ENCODE measurements around the gene CDH4. TPM values are rescaled to one million over a fixed set of nuclear protein-coding genes. Genes with fewer than 3 reads are reported as not detected.

CDH4 gene
- total RNA-seq, 1 experiment from 2014 or later: not detected

DNA sequence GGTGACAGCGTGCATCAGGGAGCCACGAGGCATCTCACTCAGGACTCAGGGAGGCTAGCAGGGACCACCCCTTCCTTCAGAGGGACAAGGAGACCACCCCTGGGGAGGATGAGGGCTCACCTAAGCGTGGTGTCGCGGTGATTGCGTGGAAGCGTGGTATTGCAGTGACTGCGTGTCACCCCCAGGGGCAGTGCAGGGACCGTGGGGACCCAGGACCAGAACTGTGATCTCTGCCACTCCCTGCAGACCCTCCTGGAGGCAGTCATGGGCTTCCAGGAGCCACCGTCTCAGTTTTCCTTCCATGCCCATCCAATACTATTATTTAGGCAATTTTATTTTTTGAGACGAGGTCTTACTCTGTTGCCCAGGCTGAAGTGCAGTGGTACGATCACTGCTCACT lies 666.5 kb downstream of the CDH4 start:
- ChIA-PET POLR2A (no interaction called here), CTCF (no interaction called here)
- DNase-seq: no peak
- no peaks in the 10 kb centered on the region for H3K4me1 Mint-ChIP-seq (ENCODE audit: low read depth, unreplicated experiment)
- BruUV-seq (replicated peaks): no TSS peak
- no peak overlapping the region for H3K4me3 Mint-ChIP-seq (ENCODE audit: unreplicated experiment)
- H3K4me3 ChIP-seq (ENCODE audit: low read depth, low read length): no peak overlapping the region
- TF ChIP-seq, protein P1, sequence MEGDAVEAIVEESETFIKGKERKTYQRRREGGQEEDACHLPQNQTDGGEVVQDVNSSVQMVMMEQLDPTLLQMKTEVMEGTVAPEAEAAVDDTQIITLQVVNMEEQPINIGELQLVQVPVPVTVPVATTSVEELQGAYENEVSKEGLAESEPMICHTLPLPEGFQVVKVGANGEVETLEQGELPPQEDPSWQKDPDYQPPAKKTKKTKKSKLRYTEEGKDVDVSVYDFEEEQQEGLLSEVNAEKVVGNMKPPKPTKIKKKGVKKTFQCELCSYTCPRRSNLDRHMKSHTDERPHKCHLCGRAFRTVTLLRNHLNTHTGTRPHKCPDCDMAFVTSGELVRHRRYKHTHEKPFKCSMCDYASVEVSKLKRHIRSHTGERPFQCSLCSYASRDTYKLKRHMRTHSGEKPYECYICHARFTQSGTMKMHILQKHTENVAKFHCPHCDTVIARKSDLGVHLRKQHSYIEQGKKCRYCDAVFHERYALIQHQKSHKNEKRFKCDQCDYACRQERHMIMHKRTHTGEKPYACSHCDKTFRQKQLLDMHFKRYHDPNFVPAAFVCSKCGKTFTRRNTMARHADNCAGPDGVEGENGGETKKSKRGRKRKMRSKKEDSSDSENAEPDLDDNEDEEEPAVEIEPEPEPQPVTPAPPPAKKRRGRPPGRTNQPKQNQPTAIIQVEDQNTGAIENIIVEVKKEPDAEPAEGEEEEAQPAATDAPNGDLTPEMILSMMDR (IDR thresholded peaks at IDR 0.05; ENCODE audit: insufficient read depth in 1 of 2, low read depth in 1 of 2, low read length in 1 of 2, severe bottlenecking in 1 of 2, unreplicated experiment in 1 of 2): peak; percentile 3 to 66
- H3K27ac Mint-ChIP-seq (ENCODE audit: unreplicated experiment): no peak overlapping the region
- peaks cover 28% of the 10 kb centered on the region for H3K27me3 Mint-ChIP-seq (ENCODE audit: insufficient read depth, unreplicated experiment)
- H3K9me3 ChIP-seq: peaks cover 7% of the 10 kb centered on the region
- H3K9me3 Mint-ChIP-seq (ENCODE audit: unreplicated experiment): no peaks in the 10 kb centered on the region
- intact Hi-C loops (cut with micrococcal nuclease; ENCODE audit: unreplicated experiment): no loop called here
- H3K27me3 ChIP-seq (replicated peaks; ENCODE audit: control insufficient read depth, insufficient read depth, low read length): no peaks in the 10 kb centered on the region; the same call in none of the 2 replicates
- no peaks in the 10 kb centered on the region for H3K36me3 Mint-ChIP-seq (ENCODE audit: insufficient read depth, unreplicated experiment)
- no peaks in the 10 kb centered on the region for H3K36me3 ChIP-seq (ENCODE audit: control insufficient read depth, insufficient read depth, low read length)
- H3K4me1 ChIP-seq: no peaks in the 10 kb centered on the region

DNA sequence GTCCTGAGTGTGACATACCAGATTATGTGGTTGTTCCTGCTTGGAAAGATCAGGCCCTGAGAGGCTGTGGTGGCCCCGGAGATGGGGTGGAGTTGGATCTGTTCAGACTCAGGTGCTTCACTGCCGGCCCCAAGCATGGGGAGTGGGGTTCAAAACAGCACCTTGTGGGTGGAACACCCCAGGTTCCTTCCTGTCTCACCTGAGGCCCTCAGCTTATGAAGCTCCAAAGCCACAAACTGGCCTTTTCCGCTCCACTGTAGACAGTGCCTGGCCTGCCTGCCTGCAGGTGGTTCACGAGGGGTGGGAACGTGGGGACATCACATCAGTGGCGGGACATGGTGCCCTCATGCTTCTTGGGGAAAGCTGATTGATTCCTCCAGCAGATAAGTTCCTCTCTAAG lies 667.2 kb downstream of the CDH4 start:
- Mint-ChIP-seq H3K9me3 (ENCODE audit: unreplicated experiment) (no peaks in the 10 kb centered on the region), H3K36me3 (ENCODE audit: insufficient read depth, unreplicated experiment) (no peaks in the 10 kb centered on the region), H3K27me3 (ENCODE audit: insufficient read depth, unreplicated experiment) (peaks cover 26% of the 10 kb centered on the region), H3K4me1 (ENCODE audit: low read depth, unreplicated experiment) (no peaks in the 10 kb centered on the region), H3K4me3 (ENCODE audit: unreplicated experiment) (no peak overlapping the region), H3K27ac (ENCODE audit: unreplicated experiment) (no peak overlapping the region)
- H3K4me1 ChIP-seq: no peaks in the 10 kb centered on the region
- H3K4me3 ChIP-seq (ENCODE audit: low read depth, low read length): no peak overlapping the region
- TF ChIP-seq, protein P1 (IDR thresholded peaks at IDR 0.05; ENCODE audit: insufficient read depth in 1 of 2, low read depth in 1 of 2, low read length in 1 of 2, severe bottlenecking in 1 of 2, unreplicated experiment in 1 of 2): no peak
- POLR2A ChIA-PET: no interaction called here
- no peak for DNase-seq
- no peaks in the 10 kb centered on the region; the same call in none of the 2 replicates for H3K27me3 ChIP-seq (replicated peaks; ENCODE audit: control insufficient read depth, insufficient read depth, low read length)
- H3K36me3 ChIP-seq (ENCODE audit: control insufficient read depth, insufficient read depth, low read length): no peaks in the 10 kb centered on the region
- no TSS peak for BruUV-seq (replicated peaks)
- CTCF ChIA-PET: no interaction called here
- intact Hi-C loops (cut with micrococcal nuclease; ENCODE audit: unreplicated experiment): no loop called here
- H3K9me3 ChIP-seq: peaks cover 7% of the 10 kb centered on the region

DNA sequence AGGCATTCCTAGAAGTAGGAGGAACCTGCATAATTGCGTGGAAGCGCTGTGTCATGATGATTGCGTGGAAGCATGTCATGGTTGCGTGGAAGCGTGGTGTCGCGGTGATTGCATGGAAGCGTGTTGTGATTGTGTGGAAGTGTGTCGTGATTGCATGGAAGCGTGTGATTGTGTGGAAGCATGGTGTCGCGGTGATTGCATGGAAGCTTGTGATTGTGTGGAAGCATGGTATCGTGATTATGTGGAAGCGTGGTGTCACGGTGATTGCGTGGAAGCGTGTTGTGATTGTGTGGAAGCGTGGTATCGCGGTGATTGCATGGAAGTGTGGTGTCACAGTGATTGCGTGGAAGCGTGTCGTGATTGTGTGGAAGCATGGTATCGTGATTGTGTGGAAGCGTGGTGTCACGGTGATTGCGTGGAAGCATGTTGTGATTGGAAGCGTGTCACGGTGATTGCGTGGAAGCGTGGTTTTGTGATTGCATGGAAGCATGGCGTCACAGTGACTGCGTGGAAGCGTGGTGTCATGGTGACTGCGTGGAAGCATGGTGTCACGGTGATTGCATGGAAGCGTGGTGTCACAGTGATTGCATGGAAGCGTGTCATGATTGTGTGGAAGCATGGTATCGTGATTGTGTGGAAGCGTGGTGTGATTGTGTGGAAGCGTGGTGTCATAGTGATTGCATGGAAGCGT lies 667.8 kb downstream of the CDH4 start:
- Mint-ChIP-seq H3K4me1 (ENCODE audit: low read depth, unreplicated experiment) (no peaks in the 10 kb centered on the region), H3K36me3 (ENCODE audit: insufficient read depth, unreplicated experiment) (no peaks in the 10 kb centered on the region), H3K4me3 (ENCODE audit: unreplicated experiment) (no peak overlapping the region), H3K27me3 (ENCODE audit: insufficient read depth, unreplicated experiment) (peaks cover 20% of the 10 kb centered on the region), H3K9me3 (ENCODE audit: unreplicated experiment) (no peaks in the 10 kb centered on the region), H3K27ac (ENCODE audit: unreplicated experiment) (no peak overlapping the region)
- TF ChIP-seq, protein P1 (IDR thresholded peaks at IDR 0.05; ENCODE audit: insufficient read depth in 1 of 2, low read depth in 1 of 2, low read length in 1 of 2, severe bottlenecking in 1 of 2, unreplicated experiment in 1 of 2): no peak
- Histone ChIP-seq H3K36me3 (ENCODE audit: control insufficient read depth, insufficient read depth, low read length) (no peaks in the 10 kb centered on the region), H3K4me3 (ENCODE audit: low read depth, low read length) (no peak overlapping the region), H3K4me1 (no peaks in the 10 kb centered on the region), H3K27me3 (replicated peaks; ENCODE audit: control insufficient read depth, insufficient read depth, low read length) (no peaks in the 10 kb centered on the region; the same call in none of the 2 replicates), H3K9me3 (peaks cover 7% of the 10 kb centered on the region)
- DNase-seq: no peak
- ChIA-PET POLR2A (no interaction called here), CTCF (no interaction called here)
- BruUV-seq (replicated peaks): no TSS peak
- intact Hi-C loops (cut with micrococcal nuclease; ENCODE audit: unreplicated experiment): no loop called here
